ENCODE measurements around the gene C11orf54.
A peak's percentile ranks its signal among the peaks of the same experiment; 100 is the strongest.

DNA sequence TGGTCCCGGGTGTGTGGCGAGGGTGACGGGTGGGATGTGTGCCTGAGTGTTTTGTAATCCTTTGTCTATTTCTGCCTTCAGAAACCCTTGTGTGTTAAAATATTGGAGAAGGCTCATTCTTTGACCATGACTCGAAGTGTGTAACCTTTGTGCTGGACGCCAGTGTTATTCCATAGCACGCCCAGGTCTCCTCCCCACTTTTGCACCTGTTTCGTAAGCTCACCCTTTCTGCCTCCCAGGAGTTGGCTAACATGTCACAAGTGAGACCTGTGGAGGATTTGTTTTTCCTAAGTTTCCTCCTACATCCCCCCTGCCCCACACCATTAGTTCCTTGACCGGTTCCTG, 382 bp downstream of the C11orf54 start:
- TF ChIP-seq, protein P1, sequence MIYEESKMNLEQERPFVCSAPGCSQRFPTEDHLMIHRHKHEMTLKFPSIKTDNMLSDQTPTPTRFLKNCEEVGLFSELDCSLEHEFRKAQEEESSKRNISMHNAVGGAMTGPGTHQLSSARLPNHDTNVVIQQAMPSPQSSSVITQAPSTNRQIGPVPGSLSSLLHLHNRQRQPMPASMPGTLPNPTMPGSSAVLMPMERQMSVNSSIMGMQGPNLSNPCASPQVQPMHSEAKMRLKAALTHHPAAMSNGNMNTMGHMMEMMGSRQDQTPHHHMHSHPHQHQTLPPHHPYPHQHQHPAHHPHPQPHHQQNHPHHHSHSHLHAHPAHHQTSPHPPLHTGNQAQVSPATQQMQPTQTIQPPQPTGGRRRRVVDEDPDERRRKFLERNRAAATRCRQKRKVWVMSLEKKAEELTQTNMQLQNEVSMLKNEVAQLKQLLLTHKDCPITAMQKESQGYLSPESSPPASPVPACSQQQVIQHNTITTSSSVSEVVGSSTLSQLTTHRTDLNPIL (CRISPR knock-in tag; IDR thresholded peaks at IDR 0.05; ENCODE audit: low read depth): no peak
- no peak for TF ChIP-seq RARB (CRISPR knock-in tag; IDR thresholded peaks at IDR 0.05)
- no peak for TF ChIP-seq GLIS3 (CRISPR knock-in tag; IDR thresholded peaks at IDR 0.05)
- TF ChIP-seq CSDC2 (CRISPR knock-in tag; IDR thresholded peaks at IDR 0.05): no peak
- no peak for TF ChIP-seq ISL1 (CRISPR knock-in tag; IDR thresholded peaks at IDR 0.05)
- no peak for TF ChIP-seq ZNF8 (CRISPR knock-in tag; IDR thresholded peaks at IDR 0.05)
- peak; percentile 44; the same call in 1 of the 2 replicates for TF ChIP-seq SNAI2 (CRISPR knock-in tag; IDR thresholded peaks at IDR 0.05)
- TF ChIP-seq ARNTL (CRISPR knock-in tag; IDR thresholded peaks at IDR 0.05; ENCODE audit: borderline replicate concordance, low read depth): no peak
- TF ChIP-seq ZNF70 (CRISPR knock-in tag; IDR thresholded peaks at IDR 0.05): no peak
- TF ChIP-seq POU6F1 (CRISPR knock-in tag; IDR thresholded peaks at IDR 0.05; ENCODE audit: borderline replicate concordance, low read depth): no peak
- TF ChIP-seq PPARA (CRISPR knock-in tag; IDR thresholded peaks at IDR 0.05; ENCODE audit: borderline replicate concordance): no peak
- TF ChIP-seq, protein P2, sequence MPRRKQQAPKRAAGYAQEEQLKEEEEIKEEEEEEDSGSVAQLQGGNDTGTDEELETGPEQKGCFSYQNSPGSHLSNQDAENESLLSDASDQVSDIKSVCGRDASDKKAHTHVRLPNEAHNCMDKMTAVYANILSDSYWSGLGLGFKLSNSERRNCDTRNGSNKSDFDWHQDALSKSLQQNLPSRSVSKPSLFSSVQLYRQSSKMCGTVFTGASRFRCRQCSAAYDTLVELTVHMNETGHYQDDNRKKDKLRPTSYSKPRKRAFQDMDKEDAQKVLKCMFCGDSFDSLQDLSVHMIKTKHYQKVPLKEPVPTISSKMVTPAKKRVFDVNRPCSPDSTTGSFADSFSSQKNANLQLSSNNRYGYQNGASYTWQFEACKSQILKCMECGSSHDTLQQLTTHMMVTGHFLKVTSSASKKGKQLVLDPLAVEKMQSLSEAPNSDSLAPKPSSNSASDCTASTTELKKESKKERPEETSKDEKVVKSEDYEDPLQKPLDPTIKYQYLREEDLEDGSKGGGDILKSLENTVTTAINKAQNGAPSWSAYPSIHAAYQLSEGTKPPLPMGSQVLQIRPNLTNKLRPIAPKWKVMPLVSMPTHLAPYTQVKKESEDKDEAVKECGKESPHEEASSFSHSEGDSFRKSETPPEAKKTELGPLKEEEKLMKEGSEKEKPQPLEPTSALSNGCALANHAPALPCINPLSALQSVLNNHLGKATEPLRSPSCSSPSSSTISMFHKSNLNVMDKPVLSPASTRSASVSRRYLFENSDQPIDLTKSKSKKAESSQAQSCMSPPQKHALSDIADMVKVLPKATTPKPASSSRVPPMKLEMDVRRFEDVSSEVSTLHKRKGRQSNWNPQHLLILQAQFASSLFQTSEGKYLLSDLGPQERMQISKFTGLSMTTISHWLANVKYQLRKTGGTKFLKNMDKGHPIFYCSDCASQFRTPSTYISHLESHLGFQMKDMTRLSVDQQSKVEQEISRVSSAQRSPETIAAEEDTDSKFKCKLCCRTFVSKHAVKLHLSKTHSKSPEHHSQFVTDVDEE (CRISPR knock-in tag; IDR thresholded peaks at IDR 0.05): no peak

All from SK-N-SH treated with all-trans-retinoic acid at 6 μM for 48 hours (cell line).